Kidney epithelial cell (primary cell): Measurements from ENCODE around the gene MACROD2. TPM values are rescaled to one million over a fixed set of nuclear protein-coding genes. Genes with fewer than 3 reads are reported as not detected.
A peak's percentile ranks its signal among the peaks of the same experiment; 100 is the strongest.

Experiments used
- DNase-seq: peaks from one replicate; pipeline ENCODE4 v3.0.0-alpha.2; 2010; ENCODE audit warnings: low read depth
- H3K27me3 ChIP-seq: 2 replicates; pipeline ENCODE4 v1.6.0; 2011; ENCODE audit warnings: low read length; ENCODE audit not compliant: control insufficient read depth, insufficient read depth
- H3K36me3 ChIP-seq: 2 replicates; pipeline ENCODE4 v1.5.1; 2011; ENCODE audit warnings: low read length; ENCODE audit not compliant: control insufficient read depth, insufficient read depth
- H3K4me3 ChIP-seq: 2 replicates; pipeline ENCODE4 v1.5.1; 2011; ENCODE audit warnings: low read depth, mild to moderate bottlenecking, control low read depth, low read length
- total RNA-seq: library from RNA; depleted of rRNA; stranded (reverse); fragments of >200 nt; gene quantifications from 2 replicates; pipeline ENCODE4 v1.2.3, GENCODE V29; 2015
- TF ChIP-seq, protein P1 (sequence below): IDR thresholded peaks from 2 replicates; pipeline ENCODE4 v1.5.1; 2011; ENCODE audit warnings: mild to moderate bottlenecking, moderate library complexity, low read length, control low read depth, inconsistent platforms; ENCODE audit not compliant: insufficient read depth, poor library complexity, severe bottlenecking

MACROD2 gene
- total RNA-seq, 1 donor from 2014 or later, result 0.79 TPM

- TF ChIP-seq, protein P1, sequence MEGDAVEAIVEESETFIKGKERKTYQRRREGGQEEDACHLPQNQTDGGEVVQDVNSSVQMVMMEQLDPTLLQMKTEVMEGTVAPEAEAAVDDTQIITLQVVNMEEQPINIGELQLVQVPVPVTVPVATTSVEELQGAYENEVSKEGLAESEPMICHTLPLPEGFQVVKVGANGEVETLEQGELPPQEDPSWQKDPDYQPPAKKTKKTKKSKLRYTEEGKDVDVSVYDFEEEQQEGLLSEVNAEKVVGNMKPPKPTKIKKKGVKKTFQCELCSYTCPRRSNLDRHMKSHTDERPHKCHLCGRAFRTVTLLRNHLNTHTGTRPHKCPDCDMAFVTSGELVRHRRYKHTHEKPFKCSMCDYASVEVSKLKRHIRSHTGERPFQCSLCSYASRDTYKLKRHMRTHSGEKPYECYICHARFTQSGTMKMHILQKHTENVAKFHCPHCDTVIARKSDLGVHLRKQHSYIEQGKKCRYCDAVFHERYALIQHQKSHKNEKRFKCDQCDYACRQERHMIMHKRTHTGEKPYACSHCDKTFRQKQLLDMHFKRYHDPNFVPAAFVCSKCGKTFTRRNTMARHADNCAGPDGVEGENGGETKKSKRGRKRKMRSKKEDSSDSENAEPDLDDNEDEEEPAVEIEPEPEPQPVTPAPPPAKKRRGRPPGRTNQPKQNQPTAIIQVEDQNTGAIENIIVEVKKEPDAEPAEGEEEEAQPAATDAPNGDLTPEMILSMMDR, result no peak
- no peaks in the 10 kb centered on the region for H3K27me3 ChIP-seq
- no peak for DNase-seq
- no peaks in the 10 kb centered on the region for H3K36me3 ChIP-seq
- no peak overlapping the region for H3K4me3 ChIP-seq
These were observed 448.8 kb downstream of the MACROD2 start for GRCh38 chr20:14444106-14444505.

DNA sequence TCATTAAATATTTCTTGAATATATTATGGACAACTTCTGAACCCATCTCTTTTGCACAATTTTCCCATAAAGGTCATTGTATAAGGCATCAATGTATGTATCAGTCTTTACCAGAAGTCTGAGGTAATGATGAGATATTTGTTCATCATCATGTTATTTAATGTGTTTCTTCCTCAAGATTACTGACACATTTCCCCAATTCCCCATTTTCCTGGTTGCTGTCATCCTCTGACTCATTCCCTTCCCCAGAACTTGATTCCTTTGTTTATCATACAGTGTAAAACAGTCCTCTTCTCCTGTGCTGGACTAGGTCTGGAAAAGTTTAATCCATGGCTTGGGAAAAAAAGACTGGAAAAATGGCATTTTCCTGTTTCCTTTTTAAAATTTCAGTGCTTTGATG is 450.0 kb downstream of the MACROD2 start:
- peak; percentile 29 for DNase-seq
- TF ChIP-seq, protein P1, result no peak
- no peaks in the 10 kb centered on the region for H3K27me3 ChIP-seq
- no peaks in the 10 kb centered on the region for H3K36me3 ChIP-seq
- no peak overlapping the region for H3K4me3 ChIP-seq

DNA sequence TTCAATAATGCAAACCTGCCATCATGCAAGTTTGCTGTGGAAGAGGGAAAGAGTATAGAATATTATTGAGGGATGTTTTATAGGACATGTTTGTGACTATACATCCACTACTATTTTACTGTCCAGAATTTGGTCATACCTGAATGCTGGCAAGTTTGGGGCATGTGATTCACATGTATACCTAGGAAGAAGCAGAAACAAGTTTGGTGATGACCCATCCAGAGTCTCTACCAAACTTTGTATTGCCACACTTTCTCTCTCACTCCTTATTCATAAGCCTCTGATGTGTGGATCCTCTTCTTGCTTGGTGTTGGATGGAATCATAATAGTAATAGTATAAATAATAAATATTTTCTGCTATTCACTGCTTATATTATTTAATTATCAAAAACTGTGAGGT is 450.6 kb downstream of the MACROD2 start:
- Histone ChIP-seq H3K36me3 (no peaks in the 10 kb centered on the region), H3K27me3 (no peaks in the 10 kb centered on the region), H3K4me3 (no peak overlapping the region)
- TF ChIP-seq, protein P1, result no peak
- no peak for DNase-seq

DNA sequence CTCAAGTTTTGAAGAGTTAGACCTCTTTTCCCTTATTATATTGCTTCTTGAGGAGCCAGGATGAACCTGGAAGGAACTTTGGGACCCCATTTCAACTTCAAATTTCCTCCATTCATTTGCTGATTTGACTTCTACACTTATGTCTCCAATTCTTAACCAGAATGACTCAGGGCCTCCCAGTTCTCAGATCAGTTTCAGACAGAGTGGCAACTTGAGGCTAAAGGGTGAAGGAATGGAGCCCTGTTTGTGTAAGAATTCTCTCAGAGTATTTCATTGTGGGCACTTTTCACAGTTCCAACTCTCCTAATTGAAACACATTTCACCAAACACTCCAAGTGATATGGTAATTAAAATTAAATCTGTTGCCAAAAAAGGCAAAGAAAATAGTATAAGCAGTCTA is 451.1 kb downstream of the MACROD2 start:
- no peak overlapping the region for H3K4me3 ChIP-seq
- TF ChIP-seq, protein P1, result no peak
- no peak for DNase-seq
- H3K27me3 ChIP-seq, result no peaks in the 10 kb centered on the region
- no peaks in the 10 kb centered on the region for H3K36me3 ChIP-seq

DNA sequence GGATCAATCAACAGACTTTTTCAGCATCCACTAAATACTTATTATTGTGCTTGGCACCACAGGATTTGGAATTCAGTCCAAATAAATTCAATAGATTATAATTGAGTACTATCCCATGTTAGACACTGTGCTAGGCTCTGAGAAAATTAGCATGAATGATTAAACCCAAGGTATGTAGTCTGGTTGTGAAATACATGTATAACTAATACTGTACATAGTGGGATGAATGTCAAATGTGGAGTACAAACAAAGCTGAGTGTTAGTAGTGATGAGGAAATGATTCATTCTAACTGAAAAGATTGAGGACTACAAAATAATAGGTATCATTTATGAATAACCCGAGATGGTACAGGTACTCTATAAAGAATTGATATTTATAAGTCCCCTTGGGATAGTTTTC is 454.0 kb downstream of the MACROD2 start:
- H3K4me3 ChIP-seq, result no peak overlapping the region
- DNase-seq, result no peak
- no peaks in the 10 kb centered on the region for H3K36me3 ChIP-seq
- TF ChIP-seq, protein P1, result no peak
- no peaks in the 10 kb centered on the region for H3K27me3 ChIP-seq

- no peak for DNase-seq
- no peaks in the 10 kb centered on the region for H3K27me3 ChIP-seq
- TF ChIP-seq, protein P1, result no peak
- H3K36me3 ChIP-seq, result no peaks in the 10 kb centered on the region
- no peak overlapping the region for H3K4me3 ChIP-seq
These were observed 454.9 kb downstream of the MACROD2 start for GRCh38 chr20:14450256-14450655.
